Central memory CD4-positive, alpha-beta T cell (primary cell): ENCODE results near the gene NCBP2.

Experiments
- DNase-seq: peaks from one replicate; pipeline ENCODE4 v3.0.0; 2022

Gene NCBP2

GRCh38 chr3:196936288-196936687, 6.0 kb downstream of the NCBP2 start:
- no peak for DNase-seq

GRCh38 chr3:196932600-196932999, 9.7 kb downstream of the NCBP2 start:
- DNase-seq: no peak

- no peak for DNase-seq
Measured at GRCh38 chr3:196931828-196932587, 10.3 kb downstream of the NCBP2 start.

- no peak for DNase-seq
Measured at GRCh38 chr3:196931157-196931556, 11.2 kb downstream of the NCBP2 start.

GRCh38 chr3:196927571-196928453, 14.5 kb downstream of the NCBP2 start:
- no peak for DNase-seq

GRCh38 chr3:196920733-196921132, 21.6 kb downstream of the NCBP2 start:
- no peak for DNase-seq

GRCh38 chr3:196918968-196919367, 23.4 kb downstream of the NCBP2 start:
- DNase-seq: no peak

GRCh38 chr3:196916995-196917394, 25.3 kb downstream of the NCBP2 start:
- no peak for DNase-seq

GRCh38 chr3:196916221-196916620, 26.1 kb downstream of the NCBP2 start:
- DNase-seq: no peak

GRCh38 chr3:196915375-196915774, 27.0 kb downstream of the NCBP2 start:
- DNase-seq: no peak

- no peak for DNase-seq
Measured at GRCh38 chr3:196914866-196915265, 27.5 kb downstream of the NCBP2 start.

- no peak for DNase-seq
Measured at GRCh38 chr3:196903740-196904139, 38.6 kb downstream of the NCBP2 start.

GRCh38 chr3:196902296-196902695, 40.0 kb downstream of the NCBP2 start:
- no peak for DNase-seq

GRCh38 chr3:196901768-196902167, 40.6 kb downstream of the NCBP2 start:
- DNase-seq: no peak

- no peak for DNase-seq
Measured at GRCh38 chr3:196896229-196896628, 46.1 kb downstream of the NCBP2 start.

GRCh38 chr3:196894557-196895295, 47.6 kb downstream of the NCBP2 start:
- DNase-seq: no peak

- DNase-seq: no peak
Measured at GRCh38 chr3:196889844-196890708, 52.3 kb downstream of the NCBP2 start.

GRCh38 chr3:196886144-196886543, 56.2 kb downstream of the NCBP2 start:
- no peak for DNase-seq
